Naive B cell (primary cell): Measurements from ENCODE around the gene GMDS. TPM values are rescaled to one million over a fixed set of nuclear protein-coding genes. Genes with fewer than 3 reads are reported as not detected.

Source experiments
- ATAC-seq, 2 donors: fragments of 150-1000 bp; cut with Tn5 transposase; 2 replicates each; pipeline ENCODE4 v1.10.0; 2021; ENCODE audit warnings: low read depth in 2 of 2, mild to moderate bottlenecking in 2 of 2, moderate library complexity in 2 of 2
- DNase-seq: peaks from one replicate; pipeline ENCODE4 v3.0.0; 2022
- H3K27ac Mint-ChIP-seq, 6 donors: one replicate each; pipeline ENCODE4 v1.8.0; 2020 to 2022; ENCODE audit warnings: mild to moderate bottlenecking in 6 of 6, mixed read lengths in 6 of 6, moderate library complexity in 5 of 6, inconsistent platforms in 2 of 6
- H3K27me3 Mint-ChIP-seq, 3 donors: one replicate each; pipeline ENCODE4 v1.8.0; 2021 to 2022; ENCODE audit warnings: mixed read lengths in 3 of 3, mild to moderate bottlenecking in 1 of 3
- H3K36me3 Mint-ChIP-seq, 2 donors: one replicate each; pipeline ENCODE4 v1.8.0; 2020 to 2022; ENCODE audit warnings: mixed read lengths in 2 of 2, inconsistent platforms in 1 of 2, mild to moderate bottlenecking in 1 of 2
- H3K4me1 Mint-ChIP-seq, 3 donors: one replicate each; pipeline ENCODE4 v1.8.0; 2020 to 2022; ENCODE audit warnings: mixed read lengths in 3 of 3, inconsistent platforms in 1 of 3, mild to moderate bottlenecking in 1 of 3, moderate library complexity in 1 of 3
- H3K4me3 Mint-ChIP-seq, 8 donors: one replicate each; pipeline ENCODE4 v1.8.0; 2020 to 2022; ENCODE audit warnings: mild to moderate bottlenecking in 8 of 8, mixed read lengths in 8 of 8, moderate library complexity in 8 of 8, inconsistent platforms in 2 of 8
- H3K9me3 Mint-ChIP-seq, 7 donors: one replicate each; pipeline ENCODE4 v1.8.0; 2020 to 2022; ENCODE audit warnings: mixed read lengths in 7 of 7, mild to moderate bottlenecking in 5 of 7, inconsistent platforms in 2 of 7, moderate library complexity in 1 of 7
- polyA plus RNA-seq, 6 donors: library from polyadenylated mRNA; unstranded; fragments of 300-500 nt; fragmentation: Illumina TruSeq; gene quantifications; one replicate each; pipeline ENCODE4 v1.2.3, GENCODE V29; 2021; ENCODE audit warnings: low read depth in 6 of 6

GMDS gene
- polyA plus RNA-seq, 6 donors from 2014 or later: 12.7 to 23.3 (median 14.7) TPM

GRCh38 chr6:2148748-2149147 is 96.7 kb downstream of the GMDS start:
- ATAC-seq (no peak), DNase-seq (no peak)
- Mint-ChIP-seq H3K27ac (peak overlapping the region in 1 of 6 donors; percentile 40), H3K4me3 (no peak overlapping the region), H3K36me3 (peaks cover 4 to 7% of the 10 kb centered on the region in 2 donors), H3K9me3 (peaks cover 0 to 4% (median 0%) of the 10 kb centered on the region in 7 donors), H3K4me1 (peaks cover 1 to 8% (median 5%) of the 10 kb centered on the region in 3 donors), H3K27me3 (no peaks in the 10 kb centered on the region)

GRCh38 chr6:2147766-2148448 is 97.5 kb downstream of the GMDS start:
- H3K4me1 Mint-ChIP-seq: peaks cover 0 to 10% (median 6%) of the 10 kb centered on the region in 3 donors
- H3K4me3 Mint-ChIP-seq: no peak overlapping the region
- H3K27ac Mint-ChIP-seq: no peak overlapping the region

GRCh38 chr6:2147261-2147660 is 98.1 kb downstream of the GMDS start:
- H3K27ac Mint-ChIP-seq: no peak overlapping the region
- no peak overlapping the region for H3K4me3 Mint-ChIP-seq
- no peaks in the 10 kb centered on the region for H3K27me3 Mint-ChIP-seq

More at GRCh38 chr6:2147766-2148448, 97.5 kb downstream of the GMDS start:
- Mint-ChIP-seq H3K36me3 (peaks cover 7 to 9% of the 10 kb centered on the region in 2 donors), H3K27me3 (no peaks in the 10 kb centered on the region), H3K9me3 (peaks cover 0 to 6% (median 0%) of the 10 kb centered on the region in 7 donors)
- ATAC-seq (no peak), DNase-seq (no peak)

GRCh38 chr6:2144210-2144609 is 101.2 kb downstream of the GMDS start:
- Mint-ChIP-seq H3K36me3 (peaks cover 7 to 9% of the 10 kb centered on the region in 2 donors), H3K27ac (no peak overlapping the region), H3K27me3 (no peaks in the 10 kb centered on the region), H3K4me3 (no peak overlapping the region), H3K4me1 (peaks cover 7 to 22% (median 18%) of the 10 kb centered on the region in 3 donors), H3K9me3 (peaks cover 0 to 6% (median 0%) of the 10 kb centered on the region in 7 donors)
- no peak for DNase-seq
- ATAC-seq: no peak

More at GRCh38 chr6:2147261-2147660, 98.1 kb downstream of the GMDS start:
- ATAC-seq: no peak
- Mint-ChIP-seq H3K9me3 (peaks cover 0 to 6% (median 0%) of the 10 kb centered on the region in 7 donors), H3K4me1 (peaks cover 0 to 10% (median 6%) of the 10 kb centered on the region in 3 donors), H3K36me3 (peaks cover 7 to 9% of the 10 kb centered on the region in 2 donors)
- DNase-seq: no peak

- ATAC-seq: no peak
- peak overlapping the region in 1 of 6 donors; percentile 46 for H3K27ac Mint-ChIP-seq
These were observed 103.6 kb downstream of the GMDS start for GRCh38 chr6:2141644-2142290.

GRCh38 chr6:2140438-2141128 is 104.8 kb downstream of the GMDS start:
- Mint-ChIP-seq H3K4me1 (peaks cover 7 to 22% (median 15%) of the 10 kb centered on the region in 3 donors), H3K36me3 (peaks cover 5 to 7% of the 10 kb centered on the region in 2 donors), H3K9me3 (peaks cover 0 to 6% (median 0%) of the 10 kb centered on the region in 7 donors), H3K27ac (no peak overlapping the region), H3K27me3 (no peaks in the 10 kb centered on the region), H3K4me3 (no peak overlapping the region)
- no peak for DNase-seq
- no peak for ATAC-seq

More at GRCh38 chr6:2141644-2142290, 103.6 kb downstream of the GMDS start:
- Mint-ChIP-seq H3K9me3 (peaks cover 0 to 6% (median 0%) of the 10 kb centered on the region in 7 donors), H3K36me3 (peaks cover 7 to 9% of the 10 kb centered on the region in 2 donors), H3K4me1 (peaks cover 7 to 22% (median 15%) of the 10 kb centered on the region in 3 donors), H3K27me3 (no peaks in the 10 kb centered on the region), H3K4me3 (no peak overlapping the region)
- DNase-seq: no peak

- H3K27me3 Mint-ChIP-seq: no peaks in the 10 kb centered on the region
- no peak overlapping the region for H3K4me3 Mint-ChIP-seq
- no peak for ATAC-seq
- DNase-seq: no peak
- H3K4me1 Mint-ChIP-seq: peaks cover 1 to 6% (median 5%) of the 10 kb centered on the region in 3 donors
- no peaks in the 10 kb centered on the region for H3K9me3 Mint-ChIP-seq
- no peak overlapping the region for H3K27ac Mint-ChIP-seq
- no peaks in the 10 kb centered on the region for H3K36me3 Mint-ChIP-seq
These were observed 110.0 kb downstream of the GMDS start for GRCh38 chr6:2135401-2135800.

- Mint-ChIP-seq H3K27ac (no peak overlapping the region), H3K4me1 (peaks cover 6 to 8% (median 8%) of the 10 kb centered on the region in 3 donors), H3K4me3 (no peak overlapping the region), H3K27me3 (no peaks in the 10 kb centered on the region), H3K36me3 (no peaks in the 10 kb centered on the region), H3K9me3 (no peaks in the 10 kb centered on the region)
- ATAC-seq (no peak), DNase-seq (no peak)
These were observed 110.9 kb downstream of the GMDS start for GRCh38 chr6:2134554-2134953.

- H3K27me3 Mint-ChIP-seq: no peaks in the 10 kb centered on the region
- H3K27ac Mint-ChIP-seq: no peak overlapping the region
- H3K9me3 Mint-ChIP-seq: no peaks in the 10 kb centered on the region
- no peaks in the 10 kb centered on the region for H3K36me3 Mint-ChIP-seq
- H3K4me1 Mint-ChIP-seq: peaks cover 13 to 14% (median 13%) of the 10 kb centered on the region in 3 donors
- H3K4me3 Mint-ChIP-seq: no peak overlapping the region
- DNase-seq (no peak), ATAC-seq (no peak)
These were observed 111.6 kb downstream of the GMDS start for GRCh38 chr6:2133716-2134310.

- Mint-ChIP-seq H3K27ac (no peak overlapping the region), H3K4me3 (no peak overlapping the region), H3K4me1 (peaks cover 14 to 22% (median 15%) of the 10 kb centered on the region in 3 donors), H3K27me3 (no peaks in the 10 kb centered on the region), H3K36me3 (no peaks in the 10 kb centered on the region), H3K9me3 (no peaks in the 10 kb centered on the region)
- ATAC-seq: no peak
- no peak for DNase-seq
These were observed 112.5 kb downstream of the GMDS start for GRCh38 chr6:2132916-2133315.

- ATAC-seq (no peak), DNase-seq (no peak)
- H3K4me1 Mint-ChIP-seq: peaks cover 17 to 26% (median 20%) of the 10 kb centered on the region in 3 donors
- no peaks in the 10 kb centered on the region for H3K36me3 Mint-ChIP-seq
- no peaks in the 10 kb centered on the region for H3K27me3 Mint-ChIP-seq
- H3K9me3 Mint-ChIP-seq: no peaks in the 10 kb centered on the region
- no peak overlapping the region for H3K4me3 Mint-ChIP-seq
- H3K27ac Mint-ChIP-seq: peak overlapping the region in 2 of 6 donors; percentile 23 to 35
These were observed 113.0 kb downstream of the GMDS start for GRCh38 chr6:2132416-2132815.

GRCh38 chr6:2129182-2129621 is 116.2 kb downstream of the GMDS start:
- H3K4me1 Mint-ChIP-seq: peaks cover 17 to 35% (median 35%) of the 10 kb centered on the region in 3 donors
- H3K27me3 Mint-ChIP-seq: peaks cover 0 to 4% (median 0%) of the 10 kb centered on the region in 3 donors
- no peaks in the 10 kb centered on the region for H3K36me3 Mint-ChIP-seq
- peak overlapping the region in 4 of 6 donors; percentile 7 to 82 (median 35) for H3K27ac Mint-ChIP-seq
- peak overlapping the region in 1 of 8 donors; percentile 44 for H3K4me3 Mint-ChIP-seq
- no peak for DNase-seq
- peak in 1 of 2 donors; percentile 17 for ATAC-seq
- no peaks in the 10 kb centered on the region for H3K9me3 Mint-ChIP-seq

- Mint-ChIP-seq H3K36me3 (peaks cover 0 to 9% of the 10 kb centered on the region in 2 donors), H3K4me1 (peaks cover 11 to 35% (median 35%) of the 10 kb centered on the region in 3 donors), H3K9me3 (peaks cover 0 to 4% (median 0%) of the 10 kb centered on the region in 7 donors), H3K27ac (peak overlapping the region in 3 of 6 donors; percentile 39 to 84 (median 65)), H3K4me3 (peak overlapping the region in 6 of 8 donors; percentile 4 to 68 (median 55)), H3K27me3 (peaks cover 0 to 4% (median 0%) of the 10 kb centered on the region in 3 donors)
- peak; percentile 23 for DNase-seq
- ATAC-seq: peak; percentile 88 to 89
These were observed 117.9 kb downstream of the GMDS start for GRCh38 chr6:2127484-2127911.
